ELF-1 (cell line): ENCODE results near the gene VSIG4.
"Not testable (repeated sequence)": the region's sequence is repeated elsewhere in the genome, so short reads cannot be mapped to it uniquely, and the experiment has no call there.

ENCODE experiments used
- DNase-seq: peaks from one replicate; pipeline ENCODE4 v3.0.0-alpha.2; 2016; ENCODE audit warnings: low read depth, low spot score

VSIG4 gene, protein sequence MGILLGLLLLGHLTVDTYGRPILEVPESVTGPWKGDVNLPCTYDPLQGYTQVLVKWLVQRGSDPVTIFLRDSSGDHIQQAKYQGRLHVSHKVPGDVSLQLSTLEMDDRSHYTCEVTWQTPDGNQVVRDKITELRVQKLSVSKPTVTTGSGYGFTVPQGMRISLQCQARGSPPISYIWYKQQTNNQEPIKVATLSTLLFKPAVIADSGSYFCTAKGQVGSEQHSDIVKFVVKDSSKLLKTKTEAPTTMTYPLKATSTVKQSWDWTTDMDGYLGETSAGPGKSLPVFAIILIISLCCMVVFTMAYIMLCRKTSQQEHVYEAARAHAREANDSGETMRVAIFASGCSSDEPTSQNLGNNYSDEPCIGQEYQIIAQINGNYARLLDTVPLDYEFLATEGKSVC

DNA sequence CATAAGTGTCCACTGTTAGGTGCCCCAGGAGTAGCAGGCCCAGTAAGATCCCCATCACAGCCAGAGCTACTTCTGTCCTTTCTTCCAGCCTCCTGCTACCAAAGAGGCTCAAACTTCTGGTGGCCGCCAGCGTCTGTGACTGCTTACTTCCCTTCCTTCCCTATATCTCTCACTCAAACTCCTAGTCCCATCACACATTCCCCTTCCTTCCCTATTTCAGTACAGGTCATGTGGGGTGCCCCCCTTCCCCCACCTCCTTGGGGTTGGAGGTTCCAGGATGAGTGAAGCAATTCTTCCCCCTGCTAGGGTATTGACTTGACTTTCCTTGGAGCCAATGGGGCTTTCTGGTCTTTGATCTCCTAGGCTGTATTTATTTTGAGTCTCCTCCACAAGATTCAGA is at the start of gene VSIG4:
TSS of gene VSIG4 (minus strand) at position 137 of the 400 bp plus-strand sequence. CDS start at position 55, 82 bp downstream.
- DNase-seq: no peak

DNA sequence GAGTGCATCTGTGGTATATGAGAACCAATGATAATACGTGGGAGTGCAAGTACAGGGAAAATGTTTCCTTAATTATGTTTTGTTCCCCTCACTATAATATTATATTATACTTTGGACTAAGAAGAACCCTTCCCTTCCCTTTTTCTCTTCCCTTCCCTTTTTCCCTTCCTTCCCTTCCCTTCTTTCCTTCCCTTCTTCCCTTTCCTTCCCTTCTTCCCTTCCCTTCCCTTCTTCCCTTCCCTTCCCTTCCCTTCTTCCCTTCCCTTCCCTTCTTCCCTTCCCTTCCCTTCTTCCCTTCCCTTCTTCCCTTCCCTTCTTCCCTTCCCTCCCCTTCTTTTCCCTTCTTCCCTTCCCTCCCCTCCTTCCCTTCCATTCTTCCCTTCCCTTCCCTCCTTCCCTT is 36.9 kb upstream of the VSIG4 start:
- no peak for DNase-seq

DNA sequence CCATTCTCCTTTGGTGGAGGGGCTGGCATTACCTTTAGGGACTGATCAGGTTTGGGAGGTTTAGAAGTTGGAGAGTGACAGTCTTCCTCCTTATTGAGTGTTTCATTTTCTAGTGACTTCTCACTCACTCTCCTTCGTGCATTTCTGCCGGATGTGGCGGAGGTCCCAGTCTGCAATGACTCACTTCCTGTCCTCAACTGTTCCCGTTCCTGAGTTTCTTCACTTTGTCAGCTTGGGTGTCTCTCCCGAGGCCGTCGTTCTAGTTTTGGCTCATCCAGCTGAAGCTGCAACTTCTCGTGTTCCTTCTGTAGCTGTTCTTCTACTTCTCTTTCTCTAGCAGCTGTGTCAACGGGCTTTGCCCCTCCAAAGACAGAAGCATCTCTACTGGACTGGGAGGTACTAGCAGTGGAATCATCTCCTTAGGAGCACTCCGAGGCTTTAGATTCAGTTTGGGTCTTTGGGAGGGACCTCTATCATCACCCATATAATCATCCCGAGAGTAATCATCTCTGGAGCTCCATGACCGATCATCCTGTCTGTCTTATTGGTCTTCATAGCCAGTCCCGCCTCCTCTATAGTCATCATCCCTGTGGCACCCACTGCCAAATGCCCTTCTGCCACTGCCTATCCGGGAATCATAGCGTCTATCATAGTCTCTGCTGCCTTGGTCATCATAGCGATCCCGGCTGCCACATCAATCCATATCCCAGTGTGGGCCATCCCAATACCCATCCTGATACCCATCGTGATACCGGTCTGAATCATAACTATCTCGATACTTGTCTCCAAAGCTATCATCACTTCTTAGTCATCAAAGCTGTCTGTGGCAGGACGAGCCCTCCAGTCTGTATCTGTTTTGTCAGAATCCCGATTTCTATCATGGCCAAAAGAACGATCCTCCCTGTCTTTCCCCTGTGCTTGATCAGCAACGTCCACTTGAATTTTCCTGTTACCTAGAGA is 35.3 kb upstream of the VSIG4 start:
- no peak for DNase-seq

DNA sequence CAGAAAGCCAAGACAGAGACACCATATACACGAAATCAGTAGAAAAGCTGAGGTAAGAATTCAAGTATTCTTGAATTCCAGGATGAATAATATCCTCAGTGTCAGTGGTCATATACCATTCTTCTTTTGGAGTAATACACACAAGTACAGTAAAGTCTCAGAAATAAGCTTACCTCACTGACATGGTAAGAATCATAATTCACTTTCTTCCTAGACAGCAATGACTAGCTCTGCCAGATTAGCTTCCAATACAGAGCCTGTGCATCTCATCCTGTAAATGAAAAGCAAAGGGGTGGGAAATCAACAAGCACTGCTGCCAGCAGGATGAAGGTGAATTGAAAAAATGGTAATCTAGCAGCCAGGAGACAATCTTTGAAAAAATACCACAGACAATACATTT is 31.2 kb upstream of the VSIG4 start:
- no peak for DNase-seq

DNA sequence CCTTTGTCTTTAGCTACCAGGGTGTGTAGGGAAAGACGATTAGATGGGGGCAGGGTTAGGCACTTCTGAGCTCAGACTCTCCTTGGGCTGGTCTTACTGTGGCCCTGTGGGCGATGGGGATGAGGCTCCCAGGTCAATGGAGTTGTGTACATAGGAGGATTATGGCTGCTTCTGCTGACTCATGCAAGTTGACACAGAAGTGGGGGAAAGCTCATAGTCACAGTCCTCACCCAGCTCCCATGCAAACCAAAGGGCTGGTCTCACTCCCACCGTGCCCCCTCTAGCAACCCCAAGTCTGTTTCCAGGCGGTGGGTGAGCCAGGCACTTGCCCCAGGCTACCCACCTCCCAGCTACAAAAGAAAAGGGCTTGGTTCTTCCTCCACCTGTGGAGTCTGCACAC is 24.4 kb upstream of the VSIG4 start:
- DNase-seq: no peak

DNA sequence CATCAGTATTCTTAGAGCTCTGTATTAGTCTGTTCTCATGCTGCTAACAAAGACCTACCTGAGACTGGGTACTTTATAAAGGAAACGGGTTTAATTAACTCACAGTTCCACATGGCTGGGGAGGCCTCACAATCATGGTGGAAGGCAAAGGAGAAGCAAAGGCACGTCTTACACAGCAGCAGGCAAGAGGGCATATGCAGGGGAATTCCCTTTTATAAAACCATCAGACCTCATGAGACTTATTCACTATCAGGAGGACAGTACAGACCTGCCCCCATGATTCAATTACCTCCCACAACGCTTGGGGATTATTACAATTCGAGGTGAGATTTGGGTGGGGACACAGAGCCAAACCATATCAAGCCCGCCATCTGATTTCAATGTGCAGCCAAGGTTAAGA is 17.1 kb upstream of the VSIG4 start:
- not testable (repeated sequence) for DNase-seq

DNA sequence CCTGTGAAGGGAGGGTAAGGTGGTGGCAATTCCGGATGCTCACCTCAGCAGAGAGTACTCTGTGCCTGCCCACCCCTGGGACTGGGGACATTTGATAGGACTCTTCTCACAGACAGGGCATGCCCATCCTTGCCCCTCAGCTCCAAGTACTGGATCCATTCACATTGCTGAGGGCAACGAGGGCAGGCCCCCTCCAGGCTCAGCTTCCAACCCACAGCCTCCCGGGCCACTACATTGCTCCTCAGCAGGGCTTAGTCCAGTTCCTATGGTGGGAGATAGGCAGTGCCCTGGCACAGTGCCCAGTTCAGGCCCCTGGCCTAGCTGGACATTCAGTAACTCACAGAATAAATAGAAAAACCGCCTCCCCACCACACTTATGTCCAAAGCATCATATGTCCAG is 15.1 kb upstream of the VSIG4 start:
- no peak for DNase-seq

DNA sequence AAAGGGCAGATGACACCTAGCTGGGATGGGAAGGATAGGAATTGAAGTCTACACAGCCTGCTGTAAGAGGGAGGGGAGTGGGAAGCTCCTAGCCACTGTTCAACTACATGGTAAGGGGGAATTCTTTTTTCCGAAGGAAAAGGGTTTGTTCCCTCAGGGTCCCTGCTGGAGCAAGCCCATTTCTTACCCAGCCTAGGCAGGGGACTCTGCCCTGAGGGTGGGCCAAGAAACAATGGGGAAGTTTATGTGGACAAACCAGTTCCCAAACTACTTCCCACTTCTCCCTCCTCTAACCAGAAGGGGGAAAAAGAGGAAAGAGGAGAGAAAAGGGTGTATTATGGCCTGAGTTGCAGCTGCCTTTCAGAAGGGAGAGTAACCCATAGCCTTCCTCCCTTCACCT is 13.5 kb upstream of the VSIG4 start:
- peak; percentile 95 for DNase-seq

DNA sequence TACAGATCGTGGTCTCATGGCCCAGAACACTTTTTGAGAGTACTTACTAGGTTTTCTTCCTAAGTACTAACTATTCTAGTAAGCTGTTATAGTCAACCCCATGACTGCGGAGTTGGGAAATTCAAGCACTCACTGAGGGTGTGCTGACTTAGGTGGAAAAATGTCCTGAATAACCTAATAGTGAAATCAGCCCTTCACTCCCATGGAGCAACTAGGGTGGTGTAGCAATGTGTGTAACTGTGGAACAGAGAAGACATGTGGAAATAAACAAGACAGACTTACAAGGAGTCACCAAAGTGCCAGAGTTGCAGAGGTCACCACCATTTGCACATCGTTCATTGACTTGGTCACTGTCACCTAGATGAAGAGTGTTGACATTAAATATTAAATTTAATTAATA is 12.1 kb upstream of the VSIG4 start:
- no peak for DNase-seq

DNA sequence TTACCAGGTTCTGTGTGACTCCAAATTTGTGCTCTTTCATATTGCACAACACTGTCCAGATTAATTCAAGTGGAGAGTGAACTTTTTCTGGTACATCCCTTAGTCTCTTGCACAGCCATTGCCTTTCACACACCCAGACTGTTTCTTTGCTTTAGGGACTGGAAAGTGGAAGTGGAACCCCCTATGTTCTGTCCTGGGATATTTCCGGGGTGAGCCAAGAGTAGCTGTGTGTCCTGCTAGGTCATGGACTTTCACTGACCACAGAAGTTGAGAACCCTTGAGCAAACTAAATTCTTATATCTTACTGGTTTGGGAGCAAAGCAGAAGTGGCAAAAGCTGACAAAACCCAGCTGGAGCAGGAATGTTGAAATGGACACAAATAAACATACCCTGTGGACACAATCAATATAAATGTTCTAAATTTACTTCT is 10.3 kb upstream of the VSIG4 start:
- no peak for DNase-seq

DNA sequence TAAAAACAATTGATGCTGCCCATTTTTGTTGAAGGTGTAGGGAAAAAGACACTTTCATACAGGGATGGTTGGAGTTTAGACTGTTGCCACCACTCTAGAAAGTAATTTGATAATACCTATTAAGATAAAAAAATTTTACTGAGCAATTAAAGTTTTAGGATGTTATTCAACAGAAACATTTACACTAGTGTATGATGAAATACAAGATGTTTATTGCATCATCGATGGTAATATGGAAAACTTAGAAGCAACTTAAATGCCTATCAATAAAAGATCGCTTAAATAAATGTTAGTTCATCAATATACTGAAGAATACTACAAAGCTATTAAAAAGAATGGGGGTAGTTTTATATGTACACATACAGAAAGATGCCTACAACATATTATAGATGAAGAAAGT is 9.2 kb upstream of the VSIG4 start:
- DNase-seq: no peak

DNA sequence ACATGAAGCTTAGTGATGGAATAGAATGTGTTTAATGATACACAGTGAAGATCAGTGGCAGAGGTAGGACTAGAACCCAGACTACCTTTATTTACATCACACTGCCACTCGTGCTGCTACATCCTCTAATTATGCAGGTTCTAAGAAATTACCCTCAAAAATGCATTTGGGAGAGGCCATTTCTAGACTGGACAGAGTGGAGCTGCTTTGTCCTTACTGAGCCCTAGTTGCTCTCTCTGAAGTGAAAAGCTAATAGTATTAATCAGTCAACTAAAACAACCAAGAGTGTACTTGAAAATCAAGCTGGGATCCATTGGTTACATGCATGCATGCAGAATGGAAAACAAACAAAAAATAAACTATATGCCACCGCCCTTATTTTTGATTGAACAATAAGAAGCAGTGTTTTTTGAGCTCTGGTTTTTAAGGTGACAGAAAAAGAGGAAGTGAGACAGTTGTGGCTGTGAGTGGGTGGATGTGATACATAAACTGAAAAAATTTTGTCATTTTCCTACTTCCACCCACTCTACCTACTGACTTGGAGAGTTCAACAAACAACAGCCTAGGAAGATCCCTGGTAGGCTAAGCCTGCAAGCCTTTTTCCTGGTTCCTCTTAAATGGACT is 6.8 kb upstream of the VSIG4 start:
- no peak for DNase-seq

DNA sequence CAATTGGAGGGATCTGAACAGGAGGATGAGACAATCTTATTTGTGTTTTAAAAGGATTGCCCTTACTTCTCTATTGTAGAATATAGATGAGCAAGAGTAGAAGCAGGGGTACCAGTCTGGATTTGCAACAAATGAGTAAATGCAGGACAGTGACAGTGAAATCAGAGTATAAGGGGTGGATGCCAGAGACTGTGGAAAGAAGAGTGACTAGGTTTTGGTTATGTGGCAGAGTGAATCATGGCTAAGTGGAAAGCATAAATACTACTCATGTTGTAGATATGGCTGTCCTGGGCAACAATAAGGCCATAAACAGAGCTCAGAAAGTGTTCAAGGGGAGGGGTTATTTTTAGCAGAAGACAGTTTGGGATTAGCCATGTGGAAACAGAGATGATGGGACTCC is 6.0 kb upstream of the VSIG4 start:
- no peak for DNase-seq

DNA sequence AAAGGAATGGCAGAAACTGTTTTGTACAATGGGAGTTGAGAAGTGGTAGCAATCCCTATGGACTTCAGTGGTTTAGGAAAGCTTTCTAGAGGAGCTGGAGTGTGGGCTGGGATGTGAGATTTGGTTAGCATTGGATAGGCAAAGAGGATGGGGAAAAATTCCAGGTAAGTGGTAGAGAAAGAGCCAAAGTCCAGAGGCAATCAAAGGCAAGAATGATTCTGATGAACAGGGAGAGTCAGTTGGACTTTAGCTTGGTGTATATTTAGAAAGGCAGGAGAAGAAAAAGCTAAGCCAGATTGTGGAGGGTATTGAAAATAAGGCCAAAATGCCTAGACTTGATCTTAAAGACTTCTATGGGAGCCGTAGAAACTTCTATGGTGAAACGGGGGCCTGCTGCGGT is 3.7 kb upstream of the VSIG4 start:
- DNase-seq: no peak

DNA sequence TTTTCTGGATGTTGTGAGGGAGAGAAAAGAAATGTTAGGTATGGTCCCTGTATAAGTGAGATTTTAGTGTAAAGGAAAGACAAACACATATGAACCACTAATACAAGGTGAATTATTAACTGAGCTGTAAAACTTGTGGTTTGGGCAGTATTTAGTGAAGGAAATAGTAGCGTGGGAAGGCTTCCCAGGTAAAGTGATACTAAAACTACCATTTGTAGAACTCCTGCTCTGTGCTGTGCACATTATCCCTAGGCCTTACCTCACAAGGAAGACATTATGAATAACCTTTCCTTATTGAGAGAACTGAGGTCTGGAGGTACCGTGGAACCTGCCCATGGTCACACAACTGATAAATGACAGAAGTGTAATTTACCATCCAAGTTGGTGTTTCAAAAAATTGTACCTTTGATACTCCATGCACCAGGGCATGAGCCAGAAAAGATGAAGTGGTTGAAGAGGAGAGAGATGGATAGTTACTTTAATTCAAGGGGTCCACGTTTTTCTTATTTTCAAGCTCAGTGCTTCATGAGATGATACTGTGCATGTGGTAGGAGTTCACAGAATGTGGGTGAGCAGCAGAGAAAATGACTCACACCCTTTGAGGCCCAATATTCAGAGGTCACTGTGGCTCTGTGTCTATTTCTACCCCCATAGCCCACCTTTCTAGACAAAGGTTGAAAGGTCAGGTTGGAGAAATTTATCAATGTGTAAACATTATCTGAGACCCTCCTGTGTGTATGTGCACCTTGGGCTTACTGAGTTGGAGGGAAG is 2.6 kb upstream of the VSIG4 start:
- DNase-seq: no peak

DNA sequence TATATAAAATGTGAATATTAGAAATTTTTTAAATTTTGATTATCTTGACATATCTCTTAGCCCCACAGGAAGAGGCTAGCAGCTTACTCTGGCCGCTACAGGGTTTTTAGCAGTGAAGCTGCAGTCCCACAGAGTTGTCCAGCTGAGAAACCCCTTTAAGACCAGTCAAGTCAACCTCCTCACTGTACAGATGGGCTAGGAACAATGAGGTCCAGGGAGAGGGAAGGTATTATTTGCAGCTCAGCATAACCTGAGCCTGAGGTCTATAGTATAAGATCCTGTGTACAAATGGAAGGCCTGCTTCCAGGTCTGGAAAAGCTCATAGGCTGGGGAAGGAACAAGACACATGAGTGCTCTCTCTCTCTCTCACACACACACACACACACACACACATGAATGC is 1.8 kb downstream of the VSIG4 start:
- DNase-seq: no peak

DNA sequence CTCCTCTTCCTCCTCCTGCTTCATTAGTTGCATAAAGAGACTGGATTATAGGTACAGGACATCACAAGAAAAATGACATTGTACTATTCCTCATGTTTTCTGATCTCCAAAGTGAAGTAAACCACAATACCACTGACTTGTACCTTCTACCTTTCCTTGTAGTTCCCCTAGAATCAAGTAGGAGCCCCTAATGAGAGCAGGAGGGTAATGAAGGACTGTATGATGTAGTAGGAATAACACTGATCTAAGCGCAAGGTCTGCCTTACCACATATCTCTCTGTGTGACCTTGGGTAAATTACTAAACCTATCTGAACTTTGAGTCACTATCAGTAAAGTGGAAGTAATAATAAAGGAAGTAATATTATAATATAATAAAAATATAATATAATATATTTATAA is 3.6 kb downstream of the VSIG4 start:
- DNase-seq: no peak

DNA sequence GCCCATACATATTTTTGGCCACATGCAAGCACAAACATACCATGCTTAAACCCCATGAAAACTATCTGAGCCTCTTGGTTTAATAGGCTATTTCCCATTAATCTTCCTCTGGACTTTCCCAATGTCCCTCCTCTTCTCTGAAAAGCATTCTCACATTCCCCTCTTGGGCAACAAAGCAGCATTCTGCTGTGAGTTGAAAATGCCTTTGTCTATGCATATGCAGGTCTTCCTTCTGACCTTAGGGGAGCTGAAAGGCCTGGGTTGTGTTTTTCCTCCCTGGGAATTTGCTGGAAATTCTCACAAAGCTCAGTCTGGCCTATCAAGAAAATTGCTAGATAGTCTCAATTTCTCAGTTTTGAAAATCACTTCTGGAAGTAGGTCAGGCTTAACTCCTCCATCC is 4.2 kb downstream of the VSIG4 start:
- peak; percentile 20 for DNase-seq

DNA sequence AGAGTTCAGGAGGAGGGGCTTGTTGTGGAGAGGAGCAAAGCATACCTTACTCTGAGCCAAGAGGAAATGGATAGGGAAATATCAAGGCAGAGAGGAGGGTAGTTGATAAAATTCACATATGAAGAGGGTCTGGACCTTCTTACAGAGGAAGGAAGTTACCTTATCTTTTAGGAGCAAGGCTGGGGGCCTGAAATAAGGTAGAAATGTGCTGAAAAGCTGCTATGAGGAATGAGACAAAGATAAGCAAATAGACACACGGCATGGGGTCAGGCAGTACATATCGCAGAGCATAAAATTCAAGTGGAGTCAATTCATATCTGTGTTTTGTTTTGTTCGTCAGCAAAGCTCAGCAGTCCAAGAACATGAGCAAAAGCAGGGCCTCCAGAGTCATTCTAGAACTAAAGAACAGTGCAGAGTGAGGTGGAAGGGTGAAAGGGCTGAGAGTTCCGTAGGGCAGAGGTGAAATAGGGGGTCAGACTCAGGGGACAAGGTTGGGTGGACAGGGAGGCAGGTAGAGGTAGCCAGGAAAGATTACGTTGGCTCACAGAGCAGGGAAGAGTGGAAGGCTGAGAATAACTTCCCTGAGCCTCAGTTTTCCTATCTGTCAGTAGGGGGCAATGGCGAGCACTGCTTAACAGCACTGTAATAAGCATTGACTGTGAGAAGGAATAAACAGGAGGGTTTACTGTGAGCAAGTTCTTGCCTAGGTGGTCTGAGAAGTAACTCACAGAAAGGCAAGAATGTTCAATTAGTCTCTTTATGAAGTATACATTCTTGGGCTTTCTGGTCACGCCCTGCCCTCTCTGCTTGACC is 9.2 kb downstream of the VSIG4 start:
- peak; percentile 57 for DNase-seq

DNA sequence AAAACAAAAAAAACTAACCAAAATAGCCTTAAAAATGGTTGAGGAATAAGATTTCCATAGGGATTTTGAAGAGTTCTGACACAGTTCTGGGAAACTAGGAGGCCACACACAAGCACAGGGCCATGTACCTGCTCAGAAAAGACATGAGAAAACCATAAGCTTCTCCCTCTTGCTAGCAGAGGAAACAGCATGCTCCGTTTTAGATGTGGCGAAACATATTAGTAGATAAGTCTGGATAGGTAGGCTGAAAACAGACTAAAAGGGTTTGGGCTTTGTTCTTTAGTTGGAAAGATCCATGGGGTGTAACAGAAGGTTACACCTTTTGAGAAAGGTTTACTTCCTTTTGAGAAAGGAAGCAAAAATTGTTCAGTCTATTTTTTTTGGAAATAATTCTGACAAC is 10.9 kb downstream of the VSIG4 start:
- DNase-seq: no peak

DNA sequence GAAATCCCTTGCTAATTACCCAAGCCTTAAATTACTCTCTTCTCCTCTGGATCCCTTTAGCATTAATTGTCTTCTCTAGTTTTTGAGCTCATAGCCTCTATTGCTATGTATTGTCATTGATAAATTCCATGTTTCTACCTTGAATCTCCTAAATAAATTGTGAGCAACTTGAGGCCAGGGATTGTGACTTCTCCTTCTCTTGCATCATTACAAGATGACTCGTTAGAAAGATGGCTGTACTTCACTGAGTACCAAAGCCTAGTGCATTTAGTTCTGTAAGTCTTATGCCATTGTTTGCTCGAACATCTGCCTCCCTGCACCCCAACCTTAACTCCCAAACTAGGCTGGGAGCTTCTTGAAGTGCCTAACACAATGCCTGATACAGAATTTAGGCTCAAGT is 15.3 kb downstream of the VSIG4 start:
- DNase-seq: no peak
